ENCODE results near the gene RBP3. TPM values are rescaled to one million over a fixed set of nuclear protein-coding genes. Genes with fewer than 3 reads are reported as not detected.
A peak's percentile ranks its signal among the peaks of the same experiment; 100 is the strongest.

Gene RBP3
- total RNA-seq, 1 experiment from 2014 or later: not detected

DNA sequence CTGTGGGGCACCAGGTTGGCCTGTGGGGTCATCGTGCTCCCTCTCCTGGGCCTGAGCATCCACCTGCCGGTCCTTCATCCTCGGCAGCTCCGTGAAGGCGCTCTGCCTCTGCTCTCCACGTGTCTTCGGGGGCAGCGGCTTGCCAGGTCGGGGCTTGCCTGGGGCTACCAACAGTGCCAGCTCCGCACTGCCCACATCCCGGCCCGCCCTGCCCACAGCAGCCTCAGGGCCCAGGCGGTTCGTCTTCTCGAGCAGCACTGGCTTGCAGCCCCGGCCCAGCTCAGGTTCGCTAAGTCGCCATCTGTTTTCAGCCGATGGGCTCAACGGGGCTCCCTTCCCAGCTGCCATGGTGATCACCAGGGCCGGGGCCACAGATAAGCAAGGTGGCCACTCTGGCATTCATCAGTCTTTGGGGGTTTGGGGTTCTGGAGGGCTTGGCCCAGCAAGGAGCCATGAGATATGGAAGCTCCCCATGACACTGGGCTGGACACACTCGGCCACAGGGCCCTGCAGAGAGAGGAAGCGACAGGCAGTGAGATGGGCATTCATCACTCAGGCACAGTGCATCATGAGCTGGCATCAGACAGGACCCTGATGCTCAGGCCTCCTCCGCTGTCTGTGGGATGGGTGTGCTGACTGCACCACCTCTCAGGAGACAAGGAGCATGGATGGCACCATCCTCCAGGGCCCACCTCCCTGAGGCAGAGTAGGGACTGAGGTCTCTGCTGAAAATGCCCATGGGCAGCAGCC is 20.4 kb downstream of the RBP3 start:
- Histone ChIP-seq H3K4ac (ENCODE audit: low read depth, low read length) (no peak overlapping the region), H2BK15ac (ENCODE audit: low read depth, low read length) (no peak overlapping the region), H3K14ac (ENCODE audit: insufficient read depth, low read length) (no peak overlapping the region), H2BK20ac (ENCODE audit: low read depth, low read length, poor library complexity, severe bottlenecking) (no peak overlapping the region), H3K4me2 (ENCODE audit: insufficient read depth, insufficient read length, low read length) (no peak overlapping the region), H2AK5ac (ENCODE audit: insufficient read length, low read length) (no peak overlapping the region), H3K4me1 (ENCODE audit: insufficient read depth, low read length) (peaks cover 6% of the 10 kb centered on the region; the same call in 1 of the 2 replicates), H3K27ac (ENCODE audit: insufficient read length, low read depth, low read length) (no peak overlapping the region), H4K5ac (ENCODE audit: insufficient read length, low read depth, low read length) (no peak overlapping the region), H3K9ac (ENCODE audit: extremely low read depth, insufficient read length, low read length) (no peak overlapping the region), H2BK12ac (ENCODE audit: insufficient read length, low read depth, low read length) (no peak overlapping the region), H3K23me2 (ENCODE audit: insufficient read length, low read depth, low read length, poor library complexity, severe bottlenecking) (no peaks in the 10 kb centered on the region), H3K79me1 (ENCODE audit: insufficient read depth, low read depth, low read length, poor library complexity, severe bottlenecking) (no peaks in the 10 kb centered on the region), H4K91ac (ENCODE audit: insufficient read length, low read depth, low read length) (no peak overlapping the region), H2AFZ (ENCODE audit: low read length) (no peak overlapping the region), H3K27me3 (ENCODE audit: insufficient read depth, low read length) (no peaks in the 10 kb centered on the region), H2BK120ac (ENCODE audit: low read depth, low read length, poor library complexity, severe bottlenecking) (no peak overlapping the region), H3K79me2 (ENCODE audit: insufficient read depth, low read length) (no peaks in the 10 kb centered on the region), H3K56ac (ENCODE audit: insufficient read length, low read depth, low read length) (no peak overlapping the region), H2BK5ac (ENCODE audit: insufficient read length, low read length) (no peak overlapping the region), H3K23ac (ENCODE audit: insufficient read length, low read depth, low read length) (no peak overlapping the region), H3T11ph (ENCODE audit: low read length) (no peak overlapping the region), H3K18ac (ENCODE audit: insufficient read length, low read depth, low read length) (no peak overlapping the region), H4K8ac (replicated peaks; ENCODE audit: insufficient read length, low read depth, low read length) (no peak overlapping the region), H4K20me1 (ENCODE audit: control insufficient read depth, insufficient read depth, insufficient read length) (no peaks in the 10 kb centered on the region), H3K9me3 (ENCODE audit: control insufficient read depth, low read depth, low read length) (no peaks in the 10 kb centered on the region)
- no peaks in the 10 kb centered on the region; a peak in 1 of 5 replicates for H3K9me3 Mint-ChIP-seq
- TF ChIP-seq, protein P1, sequence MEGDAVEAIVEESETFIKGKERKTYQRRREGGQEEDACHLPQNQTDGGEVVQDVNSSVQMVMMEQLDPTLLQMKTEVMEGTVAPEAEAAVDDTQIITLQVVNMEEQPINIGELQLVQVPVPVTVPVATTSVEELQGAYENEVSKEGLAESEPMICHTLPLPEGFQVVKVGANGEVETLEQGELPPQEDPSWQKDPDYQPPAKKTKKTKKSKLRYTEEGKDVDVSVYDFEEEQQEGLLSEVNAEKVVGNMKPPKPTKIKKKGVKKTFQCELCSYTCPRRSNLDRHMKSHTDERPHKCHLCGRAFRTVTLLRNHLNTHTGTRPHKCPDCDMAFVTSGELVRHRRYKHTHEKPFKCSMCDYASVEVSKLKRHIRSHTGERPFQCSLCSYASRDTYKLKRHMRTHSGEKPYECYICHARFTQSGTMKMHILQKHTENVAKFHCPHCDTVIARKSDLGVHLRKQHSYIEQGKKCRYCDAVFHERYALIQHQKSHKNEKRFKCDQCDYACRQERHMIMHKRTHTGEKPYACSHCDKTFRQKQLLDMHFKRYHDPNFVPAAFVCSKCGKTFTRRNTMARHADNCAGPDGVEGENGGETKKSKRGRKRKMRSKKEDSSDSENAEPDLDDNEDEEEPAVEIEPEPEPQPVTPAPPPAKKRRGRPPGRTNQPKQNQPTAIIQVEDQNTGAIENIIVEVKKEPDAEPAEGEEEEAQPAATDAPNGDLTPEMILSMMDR (conservative IDR thresholded peaks at IDR 0.05): no peak
- H3K27ac Mint-ChIP-seq: no peak overlapping the region
- H3K4me3 Mint-ChIP-seq: no peak overlapping the region
- WGBS (ENCODE audit: extremely low coverage, insufficient read length, low lambda C conversion rate): no CpG with 5 or more reads among the region's 24 CpGs
- DNase-seq: peak; percentile 17
- H3K36me3 Mint-ChIP-seq (ENCODE audit: insufficient read depth in 1 of 3, low read depth in 3 of 3): no peaks in the 10 kb centered on the region
- H3K4me1 Mint-ChIP-seq: peaks cover 24 to 30% of the 10 kb centered on the region in 2 experiments
- no peaks in the 10 kb centered on the region for H3K27me3 Mint-ChIP-seq (ENCODE audit: low read depth)
